Astrocyte (in vitro differentiated cells and primary cell): ENCODE data around the gene LCN10. TPM values are rescaled to one million over a fixed set of nuclear protein-coding genes. Genes with fewer than 3 reads are reported as not detected.
"Not testable (repeated sequence)": the region's sequence is repeated elsewhere in the genome, so short reads cannot be mapped to it uniquely, and the experiment has no call there.

ENCODE experiments used
- DNase-seq: peaks from one replicate; pipeline ENCODE4 v3.0.0-alpha.2; 2010; ENCODE audit warnings: low read depth
- FAIRE-seq: peaks from 2 replicates; lab custom pipeline; 2011; peaks lifted over from hg19 to GRCh38; lab: Jason Lieb, UNC
- H2AFZ ChIP-seq: 2 replicates; pipeline ENCODE4 v1.6.0; 2012; ENCODE audit warnings: low read depth, low read length, inconsistent platforms
- H3K27ac ChIP-seq: 2 replicates; pipeline ENCODE4 v1.5.1; 2011; ENCODE audit warnings: low read depth, low read length, inconsistent platforms
- H3K27me3 ChIP-seq: 2 replicates; pipeline ENCODE4 v1.6.0; 2011; ENCODE audit warnings: low read length, inconsistent platforms; ENCODE audit not compliant: insufficient read depth
- H3K36me3 ChIP-seq: 2 replicates; pipeline ENCODE4 v1.5.1; 2011; ENCODE audit warnings: low read length, inconsistent platforms; ENCODE audit not compliant: insufficient read depth
- H3K4me1 ChIP-seq: 2 replicates; pipeline ENCODE4 v1.5.1; 2011; ENCODE audit warnings: low read length, inconsistent platforms; ENCODE audit not compliant: insufficient read depth
- H3K4me2 ChIP-seq: 2 replicates; pipeline ENCODE4 v1.6.0; 2012; ENCODE audit warnings: low read length, inconsistent platforms
- H3K4me3 ChIP-seq: 2 replicates; pipeline ENCODE4 v1.5.1; 2011; ENCODE audit warnings: low read depth, mild to moderate bottlenecking, low read length, inconsistent platforms; ENCODE audit not compliant: insufficient read depth
- H3K79me2 ChIP-seq: 2 replicates; pipeline ENCODE4 v1.6.0; 2012; ENCODE audit warnings: mild to moderate bottlenecking, low read length, inconsistent platforms; ENCODE audit not compliant: insufficient read depth
- H3K9ac ChIP-seq: 2 replicates; pipeline ENCODE4 v1.6.0; 2012; ENCODE audit warnings: mild to moderate bottlenecking, low read length, inconsistent platforms
- H3K9me3 ChIP-seq: 2 replicates; pipeline ENCODE4 v1.5.1; 2012; ENCODE audit warnings: low read depth, mild to moderate bottlenecking, low read length, inconsistent platforms; ENCODE audit not compliant: insufficient read depth
- H4K20me1 ChIP-seq: 2 replicates; pipeline ENCODE4 v1.6.0; 2012; ENCODE audit warnings: low read length, inconsistent platforms; ENCODE audit not compliant: insufficient read depth
- H3K27ac Mint-ChIP-seq: one replicate; pipeline ENCODE4 v1.8.0; 2021; ENCODE audit warnings: mild to moderate bottlenecking, mixed read lengths; ENCODE audit not compliant: unreplicated experiment
- H3K27me3 Mint-ChIP-seq: one replicate; pipeline ENCODE4 v1.8.0; 2021; ENCODE audit warnings: low read depth, mixed read lengths; ENCODE audit not compliant: unreplicated experiment
- H3K36me3 Mint-ChIP-seq: one replicate; pipeline ENCODE4 v1.8.0; 2021; ENCODE audit warnings: low read depth, mixed read lengths; ENCODE audit not compliant: unreplicated experiment
- H3K4me1 Mint-ChIP-seq: one replicate; pipeline ENCODE4 v1.8.0; 2021; ENCODE audit warnings: low read depth, mixed read lengths; ENCODE audit not compliant: unreplicated experiment
- H3K4me3 Mint-ChIP-seq: one replicate; pipeline ENCODE4 v1.8.0; 2021; ENCODE audit warnings: mild to moderate bottlenecking, moderate library complexity, mixed read lengths; ENCODE audit not compliant: unreplicated experiment
- H3K9me3 Mint-ChIP-seq: one replicate; pipeline ENCODE4 v1.8.0; 2021; ENCODE audit warnings: mild to moderate bottlenecking, mixed read lengths; ENCODE audit not compliant: unreplicated experiment
- EZH2 ChIP-seq: IDR thresholded peaks from 2 replicates; pipeline ENCODE4 v1.6.1; 2012; ENCODE audit warnings: mild to moderate bottlenecking, low read length, inconsistent platforms; ENCODE audit not compliant: insufficient read depth
- total RNA-seq: library from RNA; stranded (reverse); gene quantifications from 2 replicates; pipeline ENCODE4 v1.2.1, GENCODE V29; 2021
- TF ChIP-seq, protein P1 (sequence below): IDR thresholded peaks from 2 replicates; pipeline ENCODE4 v1.5.1; 2011; ENCODE audit warnings: low read depth, mild to moderate bottlenecking, inconsistent platforms, low read length, moderate library complexity; ENCODE audit not compliant: insufficient read depth

LCN10 gene
- total RNA-seq, 1 donor from 2014 or later = not detected

- H3K27me3 Mint-ChIP-seq = no peaks in the 10 kb centered on the region
- Histone ChIP-seq H4K20me1 (no peaks in the 10 kb centered on the region), H3K4me2 (peak overlapping the region; percentile 75), H3K36me3 (no peaks in the 10 kb centered on the region), H3K9ac (no peak overlapping the region), H3K4me3 (peak overlapping the region; percentile 37), H2AFZ (no peak overlapping the region), H3K9me3 (no peaks in the 10 kb centered on the region), H3K27ac (no peak overlapping the region), H3K79me2 (no peaks in the 10 kb centered on the region), H3K4me1 (peaks cover 3% of the 10 kb centered on the region), H3K27me3 (no peaks in the 10 kb centered on the region)
- H3K4me1 Mint-ChIP-seq = no peaks in the 10 kb centered on the region
- H3K4me3 Mint-ChIP-seq = peak overlapping the region; percentile 75
- no peaks in the 10 kb centered on the region for H3K36me3 Mint-ChIP-seq
- peaks cover 2% of the 10 kb centered on the region for H3K9me3 Mint-ChIP-seq
- TF ChIP-seq EZH2 = peak; percentile 40
- TF ChIP-seq, protein P1, sequence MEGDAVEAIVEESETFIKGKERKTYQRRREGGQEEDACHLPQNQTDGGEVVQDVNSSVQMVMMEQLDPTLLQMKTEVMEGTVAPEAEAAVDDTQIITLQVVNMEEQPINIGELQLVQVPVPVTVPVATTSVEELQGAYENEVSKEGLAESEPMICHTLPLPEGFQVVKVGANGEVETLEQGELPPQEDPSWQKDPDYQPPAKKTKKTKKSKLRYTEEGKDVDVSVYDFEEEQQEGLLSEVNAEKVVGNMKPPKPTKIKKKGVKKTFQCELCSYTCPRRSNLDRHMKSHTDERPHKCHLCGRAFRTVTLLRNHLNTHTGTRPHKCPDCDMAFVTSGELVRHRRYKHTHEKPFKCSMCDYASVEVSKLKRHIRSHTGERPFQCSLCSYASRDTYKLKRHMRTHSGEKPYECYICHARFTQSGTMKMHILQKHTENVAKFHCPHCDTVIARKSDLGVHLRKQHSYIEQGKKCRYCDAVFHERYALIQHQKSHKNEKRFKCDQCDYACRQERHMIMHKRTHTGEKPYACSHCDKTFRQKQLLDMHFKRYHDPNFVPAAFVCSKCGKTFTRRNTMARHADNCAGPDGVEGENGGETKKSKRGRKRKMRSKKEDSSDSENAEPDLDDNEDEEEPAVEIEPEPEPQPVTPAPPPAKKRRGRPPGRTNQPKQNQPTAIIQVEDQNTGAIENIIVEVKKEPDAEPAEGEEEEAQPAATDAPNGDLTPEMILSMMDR = no peak
- no peak overlapping the region for H3K27ac Mint-ChIP-seq
- DNase-seq (no peak), FAIRE-seq (no peak)
Observed at GRCh38 chr9:136712690-136713544, 29.8 kb downstream of the LCN10 start.

DNA sequence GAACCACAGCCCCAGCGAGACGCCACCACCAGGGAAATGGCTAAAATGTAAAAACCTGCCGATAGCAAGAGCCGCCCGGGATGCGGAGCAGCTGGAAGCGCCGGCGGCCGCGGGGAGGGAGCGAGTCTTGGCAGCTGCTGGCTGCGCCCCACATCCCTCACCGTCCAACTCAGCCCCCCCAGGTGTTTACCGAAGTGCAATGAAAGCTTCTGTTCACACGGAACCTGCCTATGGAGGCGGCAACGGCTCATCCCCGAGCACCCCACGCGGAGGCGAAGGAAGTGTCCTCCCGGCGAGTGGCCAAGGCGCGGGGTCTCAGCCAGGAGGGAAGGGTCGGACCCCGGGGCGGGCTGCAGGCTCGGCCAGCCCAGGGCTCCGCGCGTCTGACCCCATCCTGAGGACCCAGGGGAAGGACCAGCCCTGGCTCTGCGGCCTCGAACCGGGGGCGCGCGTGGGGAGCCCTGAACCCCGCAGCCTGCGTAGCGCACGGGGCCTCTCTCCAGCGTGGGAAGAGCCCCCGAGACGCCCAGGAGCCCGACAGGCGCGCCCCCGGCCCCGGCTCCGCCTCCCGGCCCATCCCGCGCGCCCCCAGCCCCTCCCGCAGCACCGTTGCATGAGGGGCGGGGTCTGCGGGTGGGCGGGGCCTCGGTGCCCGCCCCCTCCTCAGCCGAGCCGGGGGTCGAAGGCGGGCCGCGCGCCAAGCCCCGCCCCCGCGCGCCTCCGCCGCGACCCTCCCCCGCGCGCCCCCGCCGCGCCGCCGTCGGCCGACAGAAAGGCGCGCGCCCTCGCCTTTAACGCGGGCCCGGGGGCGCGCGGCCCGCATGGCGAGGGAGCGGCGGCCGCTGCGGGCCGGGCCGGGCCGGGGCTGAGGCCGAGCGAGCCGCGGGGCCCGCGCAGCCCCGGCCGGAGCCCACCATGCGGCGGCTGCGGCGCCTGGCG, 30.7 kb downstream of the LCN10 start, which contains the start of gene DIPK1B:
Gene DIPK1B (plus strand): TSS at position 822 of the 939 bp plus-strand sequence. CDS start 94 bp downstream, at position 916.
- H3K9me3 ChIP-seq = no peaks in the 10 kb centered on the region
- H3K27ac Mint-ChIP-seq = peak within 1 kb of the TSS; percentile 62
- H3K27me3 Mint-ChIP-seq = peaks cover 2% of the 10 kb centered on the region
- no peaks in the 10 kb centered on the region for H3K36me3 Mint-ChIP-seq
- DNase-seq = no peak
- no peak within 1 kb of the TSS for H3K27ac ChIP-seq
- no peaks in the 10 kb centered on the region for H3K27me3 ChIP-seq
- no peaks in the 10 kb centered on the region for H3K79me2 ChIP-seq
- H3K9me3 Mint-ChIP-seq = peaks cover 3% of the 10 kb centered on the region
- H3K9ac ChIP-seq = no peak within 1 kb of the TSS
- TF ChIP-seq, protein P1 = no peak
- peak; percentile 73 for TF ChIP-seq EZH2
- H3K4me3 Mint-ChIP-seq = peak within 1 kb of the TSS; percentile 82
- H3K4me1 Mint-ChIP-seq = no peaks in the 10 kb centered on the region
- H3K4me3 ChIP-seq = peak within 1 kb of the TSS; percentile 37
- H4K20me1 ChIP-seq = no peaks in the 10 kb centered on the region
- peak within 1 kb of the TSS; percentile 47 for H2AFZ ChIP-seq
- H3K4me1 ChIP-seq = peaks cover 3% of the 10 kb centered on the region
- no peaks in the 10 kb centered on the region for H3K36me3 ChIP-seq
- H3K4me2 ChIP-seq = peak within 1 kb of the TSS; percentile 75
- FAIRE-seq = no peak

GRCh38 chr9:136711219-136711648, 31.5 kb downstream of the LCN10 start:
- H3K9ac ChIP-seq, H3K36me3 ChIP-seq, H3K9me3 ChIP-seq, H3K27me3 Mint-ChIP-seq, H3K4me1 ChIP-seq, H3K9me3 Mint-ChIP-seq, H3K4me1 Mint-ChIP-seq, H3K79me2 ChIP-seq, H3K36me3 Mint-ChIP-seq, H3K4me2 ChIP-seq, H3K4me3 ChIP-seq, FAIRE-seq, H3K27me3 ChIP-seq, H2AFZ ChIP-seq, H4K20me1 ChIP-seq, H3K27ac ChIP-seq: not testable (repeated sequence)
- peak overlapping the region; percentile 62 for H3K27ac Mint-ChIP-seq
- DNase-seq = peak; percentile 47
- peak overlapping the region; percentile 82 for H3K4me3 Mint-ChIP-seq
